Measurements from ENCODE around the gene GCGR.
A peak's percentile ranks its signal among the peaks of the same experiment; 100 is the strongest.

The GCGR gene

GRCh38 chr17:81860756-81861568, 57.0 kb downstream of the GCGR start (continued):
- TF ChIP-seq ZNF513 (tag by site-specific recombination; IDR thresholded peaks at IDR 0.05) (no peak), ZNF214 (tag by site-specific recombination; IDR thresholded peaks at IDR 0.05; ENCODE audit: borderline replicate concordance) (no peak), KLF1 (tag by site-specific recombination; IDR thresholded peaks at IDR 0.05) (peak; percentile 79), ZNF549 (tag by site-specific recombination; IDR thresholded peaks at IDR 0.05) (no peak), ZNF48 (tag by site-specific recombination; IDR thresholded peaks at IDR 0.05) (no peak), ZSCAN30 (tag by site-specific recombination; IDR thresholded peaks at IDR 0.05) (peak; percentile 10; the same call in 1 of the 2 replicates), ZBTB26 (tag by site-specific recombination; optimal IDR thresholded peaks at IDR 0.05) (peak; percentile 98), ZFP69B (tag by site-specific recombination; IDR thresholded peaks at IDR 0.05) (0 out of 2 replicates have a peak, but pooled peaks have one; percentile 41), ZNF521 (tag by site-specific recombination; IDR thresholded peaks at IDR 0.05) (no peak), ZFP3 (tag by site-specific recombination; IDR thresholded peaks at IDR 0.05; ENCODE audit: low read depth) (no peak), GLIS2 (tag by site-specific recombination; IDR thresholded peaks at IDR 0.05) (peak; percentile 44; the same call in 1 of the 2 replicates), ZNF146 (tag by site-specific recombination; IDR thresholded peaks at IDR 0.05) (no peak), ZNF202 (tag by site-specific recombination; IDR thresholded peaks at IDR 0.05; ENCODE audit: borderline replicate concordance) (no peak), ZBTB8A (tag by site-specific recombination; IDR thresholded peaks at IDR 0.05) (peak; percentile 29; the same call in 1 of the 2 replicates), SCRT2 (tag by site-specific recombination; IDR thresholded peaks at IDR 0.05) (no peak), GLI4 (tag by site-specific recombination; IDR thresholded peaks at IDR 0.05) (no peak), MYNN (tag by site-specific recombination; IDR thresholded peaks at IDR 0.05; ENCODE audit: borderline replicate concordance) (no peak), ZNF792 (tag by site-specific recombination; IDR thresholded peaks at IDR 0.05) (no peak), ZNF211 (tag by site-specific recombination; IDR thresholded peaks at IDR 0.05; ENCODE audit: low read depth) (no peak), ZIC2 (tag by site-specific recombination; IDR thresholded peaks at IDR 0.05) (peak; percentile 14; the same call in 1 of the 2 replicates), GLIS1 (tag by site-specific recombination; IDR thresholded peaks at IDR 0.05) (peak; percentile 45), ZNF37A (tag by site-specific recombination; IDR thresholded peaks at IDR 0.05) (no peak), ELK4 (IDR thresholded peaks at IDR 0.05; ENCODE audit: borderline replicate concordance, low read depth, low read length) (peak; percentile 92), ZXDB (tag by site-specific recombination; IDR thresholded peaks at IDR 0.05) (peak; percentile 96), ZNF624 (tag by site-specific recombination; IDR thresholded peaks at IDR 0.05) (no peak), ZBTB17 (tag by site-specific recombination; IDR thresholded peaks at IDR 0.05) (peak; percentile 73), ZNF777 (tag by site-specific recombination; IDR thresholded peaks at IDR 0.05; ENCODE audit: borderline replicate concordance) (no peak), ZBTB7A (tag by site-specific recombination; IDR thresholded peaks at IDR 0.05; ENCODE audit: low read depth) (peak; percentile 69; the same call in 1 of the 2 replicates), ZNF473 (tag by site-specific recombination; IDR thresholded peaks at IDR 0.05) (no peak), ZNF362 (tag by site-specific recombination; IDR thresholded peaks at IDR 0.05) (no peak), BCL6B (tag by site-specific recombination; IDR thresholded peaks at IDR 0.05) (no peak), MZF1 (tag by site-specific recombination; IDR thresholded peaks at IDR 0.05; ENCODE audit: borderline replicate concordance) (no peak), ZNF292 (tag by site-specific recombination; IDR thresholded peaks at IDR 0.05; ENCODE audit: borderline replicate concordance, low read depth) (no peak), ZBTB48 (tag by site-specific recombination; IDR thresholded peaks at IDR 0.05) (peak; percentile 52; the same call in 1 of the 2 replicates), ZNF133 (tag by site-specific recombination; IDR thresholded peaks at IDR 0.05) (no peak), SP2 (tag by site-specific recombination; IDR thresholded peaks at IDR 0.05) (peak; percentile 98)
